GM18508 (cell line): ENCODE data around the gene DIAPH1.

Experiments used
- ATAC-seq: cut with Tn5 transposase; IDR thresholded peaks from one replicate; pipeline ENCODE4 v1.9.1; 2021; ENCODE audit warnings: moderate number of reproducible peaks; ENCODE audit not compliant: insufficient read depth, unreplicated experiment

The DIAPH1 gene

GRCh38 chr5:141570655-141571054 lies 48.1 kb downstream of the DIAPH1 start:
- no peak for ATAC-seq

- ATAC-seq: no peak
These were observed 51.2 kb downstream of the DIAPH1 start for GRCh38 chr5:141567513-141568117.

GRCh38 chr5:141565826-141566570 lies 52.8 kb downstream of the DIAPH1 start:
- ATAC-seq: no peak

GRCh38 chr5:141564216-141564692 lies 54.5 kb downstream of the DIAPH1 start:
- ATAC-seq: peak; percentile 93

GRCh38 chr5:141560725-141561483 lies 57.9 kb downstream of the DIAPH1 start:
- no peak for ATAC-seq

GRCh38 chr5:141560151-141560550 lies 58.6 kb downstream of the DIAPH1 start:
- no peak for ATAC-seq

GRCh38 chr5:141559461-141559860 lies 59.3 kb downstream of the DIAPH1 start:
- ATAC-seq: no peak

- no peak for ATAC-seq
These were observed 60.6 kb downstream of the DIAPH1 start for GRCh38 chr5:141558150-141558549.

- peak; percentile 51 for ATAC-seq
These were observed 61.1 kb downstream of the DIAPH1 start for GRCh38 chr5:141557681-141558136.

GRCh38 chr5:141547921-141548320 lies 70.9 kb downstream of the DIAPH1 start:
- no peak for ATAC-seq

GRCh38 chr5:141547488-141547887 lies 71.3 kb downstream of the DIAPH1 start:
- no peak for ATAC-seq

GRCh38 chr5:141543053-141543452 lies 75.7 kb downstream of the DIAPH1 start:
- ATAC-seq: no peak

GRCh38 chr5:141534492-141535213 lies 84.1 kb downstream of the DIAPH1 start:
- no peak for ATAC-seq

- no peak for ATAC-seq
These were observed 84.9 kb downstream of the DIAPH1 start for GRCh38 chr5:141533897-141534296.

GRCh38 chr5:141532726-141533125 lies 86.1 kb downstream of the DIAPH1 start:
- ATAC-seq: no peak

GRCh38 chr5:141529873-141530272 lies 88.9 kb downstream of the DIAPH1 start:
- ATAC-seq: no peak

GRCh38 chr5:141529002-141529401 lies 89.8 kb downstream of the DIAPH1 start:
- no peak for ATAC-seq

- ATAC-seq: no peak
These were observed 90.4 kb downstream of the DIAPH1 start for GRCh38 chr5:141528291-141528984.

GRCh38 chr5:141527426-141527825 lies 91.4 kb downstream of the DIAPH1 start:
- ATAC-seq: no peak

GRCh38 chr5:141525653-141526052 lies 93.1 kb downstream of the DIAPH1 start:
- ATAC-seq: no peak
